OCI-LY1 (cell line): ENCODE measurements around the gene ATF5.

Experiments
- CTCF ChIP-seq: fragments of 200-600 bp; sonication (generic), shearing (Covaris generic); IDR thresholded peaks from 2 replicates; pipeline ENCODE4 v1.5.1; 2017; ENCODE audit warnings: mild to moderate bottlenecking, antibody characterized with exemption, low read length, moderate library complexity, mixed read lengths
- EZH2 ChIP-seq: fragments of 200-600 bp; sonication (generic), shearing (Covaris generic); IDR thresholded peaks from 2 replicates; pipeline ENCODE4 v1.8.0; 2017; ENCODE audit warnings: borderline replicate concordance, mixed run types, mild to moderate bottlenecking, antibody characterized with exemption, low read length, moderate library complexity, mixed read lengths

DNA sequence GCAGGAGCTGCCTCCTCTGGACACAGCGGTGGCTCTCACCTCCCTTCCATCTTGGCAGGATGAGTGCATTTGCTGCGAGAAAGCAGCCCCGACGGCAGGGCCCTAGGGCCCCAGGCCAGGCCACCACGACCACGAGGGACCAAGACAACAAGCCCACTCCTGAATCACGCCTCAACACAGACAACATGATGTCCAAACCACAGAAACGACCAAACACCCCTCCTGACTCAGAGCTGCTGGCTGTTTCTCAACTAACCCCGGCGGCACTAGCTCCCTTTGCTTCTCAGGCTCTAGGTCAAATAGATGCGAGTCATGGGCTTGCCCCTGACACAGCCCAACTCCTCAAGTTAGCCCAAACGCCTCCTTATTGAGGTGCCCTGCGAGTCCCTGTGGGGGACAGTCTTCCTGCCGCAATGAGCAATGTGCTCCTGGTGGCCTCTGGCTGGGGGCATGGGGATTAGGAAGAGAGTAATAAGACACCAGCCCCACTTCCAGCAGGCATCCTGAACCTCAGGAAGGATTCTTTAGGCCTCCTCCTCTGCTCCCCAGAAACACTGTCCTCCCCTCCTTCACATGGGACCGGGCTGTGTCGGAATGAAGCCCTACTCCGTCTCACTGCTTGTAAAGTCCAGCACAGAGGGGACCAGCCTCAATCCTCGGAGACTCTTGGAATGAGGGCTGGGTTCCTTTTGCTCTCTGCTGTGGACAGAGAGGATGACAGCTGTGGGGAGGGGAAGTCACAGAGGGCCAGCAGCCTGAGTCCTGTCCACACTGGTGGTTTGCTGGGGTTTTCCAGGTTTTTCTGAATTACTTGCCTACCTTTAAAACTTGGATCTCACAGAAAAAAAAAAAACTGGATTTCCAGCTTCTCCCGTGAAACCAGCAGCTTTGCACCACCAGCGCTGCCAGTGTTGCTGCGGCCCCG is 6.9 kb upstream of the ATF5 start:
- TF ChIP-seq CTCF (no peak), EZH2 (no peak)
